HG03175 (cell line): Measurements from ENCODE around the gene LITAFD.
"Not testable (repeated sequence)": the region's sequence is repeated elsewhere in the genome, so short reads cannot be mapped to it uniquely, and the experiment has no call there.

Experiments used
- ATAC-seq: cut with Tn5 transposase; IDR thresholded peaks from one replicate; pipeline ENCODE4 v1.9.1; 2021; ENCODE audit warnings: mild to moderate bottlenecking, moderate library complexity; ENCODE audit not compliant: unreplicated experiment

LITAFD gene

DNA sequence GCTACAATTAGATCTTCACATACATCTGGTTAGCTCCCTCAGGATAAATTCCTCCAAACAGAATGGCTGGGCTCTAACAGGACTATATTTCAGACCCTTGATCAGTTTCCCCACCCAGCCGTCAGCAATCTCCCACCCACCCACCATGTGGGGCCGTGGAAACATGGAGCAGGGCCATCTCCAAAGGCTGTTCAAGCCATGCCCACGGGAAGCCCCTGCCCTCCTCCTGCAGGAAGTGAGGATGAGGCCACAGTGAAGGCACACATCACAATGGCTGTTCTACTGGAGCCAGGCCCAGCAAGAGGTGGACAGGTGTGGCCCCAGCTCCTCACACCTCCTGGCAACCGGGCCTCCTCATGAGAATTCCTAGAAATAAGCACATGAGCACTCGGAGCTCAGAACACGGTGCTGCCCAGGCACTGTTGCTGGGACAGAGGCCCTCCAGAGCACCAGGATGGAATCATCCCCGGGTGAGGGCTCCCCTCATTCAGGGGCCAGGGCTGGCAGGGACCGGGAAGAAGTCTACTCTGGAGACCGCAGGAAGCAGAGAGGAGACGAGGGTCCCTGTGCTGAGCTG, at the start of gene LITAFD:
TSS of gene LITAFD (plus strand) at position 311 of the 577 bp plus-strand sequence. CDS start 2,005 bp downstream, outside the sequence.
- no peak for ATAC-seq

DNA sequence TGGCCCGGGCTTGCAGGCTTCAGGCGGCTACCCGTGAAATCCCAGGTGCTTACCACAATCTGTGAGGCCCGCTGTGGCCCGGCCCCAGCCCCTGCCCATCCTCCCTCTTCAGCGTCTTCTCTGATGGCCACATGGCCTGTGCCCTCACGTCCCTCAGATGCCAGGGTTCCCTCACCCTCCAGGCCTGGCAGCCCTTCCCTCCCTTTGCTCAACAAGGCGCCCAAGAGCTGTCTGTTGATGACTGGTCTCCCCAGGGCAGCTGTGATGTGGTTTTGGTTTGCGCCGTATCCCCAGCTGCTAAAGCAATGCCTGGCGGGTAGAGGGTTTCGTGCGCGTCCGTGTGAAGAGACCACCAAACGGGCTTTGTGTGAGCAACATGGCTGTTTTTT, 49.4 kb upstream of the LITAFD start:
- no peak for ATAC-seq

DNA sequence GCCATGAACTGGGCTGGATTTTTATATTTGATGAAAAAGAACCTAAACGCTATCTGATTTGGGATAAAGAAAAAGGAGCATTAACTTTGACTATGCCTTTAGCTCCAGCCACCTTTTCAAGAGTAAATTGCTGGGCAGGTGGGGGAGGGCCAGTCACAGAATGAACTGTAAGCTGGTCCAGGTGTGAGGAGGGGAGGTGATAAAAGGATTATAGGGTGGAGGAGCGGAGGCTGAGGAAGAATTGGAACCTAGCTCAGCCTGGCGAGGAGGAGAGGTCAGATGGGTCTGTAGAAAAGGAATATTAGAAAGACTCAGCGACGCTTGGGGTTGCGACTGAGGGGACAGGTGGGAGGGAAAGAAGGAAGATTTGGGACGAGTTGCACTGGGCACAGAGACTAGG, 45.4 kb upstream of the LITAFD start:
- ATAC-seq, result not testable (repeated sequence)

DNA sequence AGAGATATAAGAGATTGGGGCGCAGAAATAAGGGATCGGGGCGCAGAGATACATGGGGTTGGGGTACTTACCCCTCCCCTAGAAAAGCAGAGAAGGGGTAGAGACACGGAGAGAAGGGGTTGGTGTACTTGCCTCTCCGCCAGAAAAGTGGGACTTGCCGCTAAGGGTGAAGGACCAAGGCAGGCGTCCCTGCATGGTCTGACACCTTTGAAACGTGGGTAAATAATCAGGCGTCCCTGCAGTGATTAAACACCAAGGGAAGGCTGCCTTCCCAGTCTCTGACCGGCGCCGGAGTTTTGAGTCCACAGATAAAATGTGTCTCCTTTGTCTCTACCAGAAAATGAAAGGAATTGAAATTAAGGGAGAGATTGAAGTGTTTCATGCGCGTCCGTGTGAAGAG, 44.6 kb upstream of the LITAFD start:
- not testable (repeated sequence) for ATAC-seq

DNA sequence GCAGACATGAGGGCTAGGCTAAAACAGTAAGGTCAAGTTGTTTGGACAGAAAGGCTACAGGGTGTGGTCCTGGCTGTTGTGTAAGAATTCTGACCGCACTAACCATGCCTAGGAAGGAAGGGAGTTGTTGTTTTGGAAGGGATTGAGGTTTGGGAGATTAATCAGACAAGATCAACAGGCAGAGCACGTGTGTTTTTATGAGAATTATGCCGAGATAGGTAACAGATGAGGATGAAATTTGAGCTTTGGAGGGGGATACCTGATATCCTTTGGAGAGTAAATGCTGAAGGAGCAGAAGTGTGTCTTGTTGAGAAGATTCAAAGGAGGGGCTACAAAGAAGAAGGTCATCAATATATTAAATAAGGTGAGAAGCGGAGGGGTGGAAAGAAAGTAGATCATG, 40.1 kb upstream of the LITAFD start:
- not testable (repeated sequence) for ATAC-seq

DNA sequence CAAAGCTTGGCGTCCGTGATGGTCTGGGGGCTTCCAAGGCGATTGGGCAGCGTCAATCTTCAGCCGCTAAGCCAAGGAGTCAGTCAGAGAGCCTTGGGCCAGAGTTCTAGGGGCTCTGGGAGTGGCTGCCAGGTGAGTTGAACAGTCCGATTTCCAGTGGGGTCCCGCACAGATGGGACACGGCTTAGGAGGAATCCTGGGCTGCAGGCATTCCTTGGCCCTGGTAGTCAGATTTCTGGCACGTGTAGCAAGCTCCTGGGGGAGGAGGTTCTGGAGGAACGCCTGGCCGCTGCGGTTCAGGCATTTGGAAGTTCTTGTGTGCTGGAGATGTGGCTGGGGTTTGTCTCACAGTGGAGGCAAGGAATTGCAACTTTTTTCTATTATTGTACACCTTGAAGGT, 38.9 kb upstream of the LITAFD start:
- not testable (repeated sequence) for ATAC-seq

DNA sequence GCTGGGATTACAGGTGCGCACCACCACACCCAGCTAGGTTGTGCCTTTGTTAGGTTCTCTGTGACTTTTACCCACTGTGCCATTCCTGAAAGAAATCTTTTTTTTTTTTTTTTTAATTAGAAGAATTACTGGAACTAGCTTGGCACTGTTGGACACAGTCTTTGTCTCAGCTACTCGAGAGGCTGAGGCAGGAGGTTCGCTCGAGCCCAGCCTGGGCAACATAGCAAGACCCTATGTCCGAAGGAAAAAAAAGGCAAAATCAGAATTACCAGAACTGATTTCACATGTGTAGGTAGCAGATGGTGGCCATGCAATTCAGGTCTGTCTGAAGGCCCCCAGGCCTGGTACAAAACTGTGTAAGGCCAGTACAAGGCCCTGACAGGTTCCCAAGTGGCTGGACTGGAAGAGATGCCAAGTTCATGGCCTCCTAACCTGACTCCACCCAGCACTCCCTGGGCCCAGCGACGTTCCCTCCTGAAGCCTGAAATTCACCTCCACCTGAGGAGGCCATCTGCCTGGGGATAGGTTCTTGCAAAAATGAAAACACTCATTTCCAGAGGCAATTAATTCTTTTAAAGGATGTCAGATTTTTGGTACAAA, 36.4 kb upstream of the LITAFD start:
- ATAC-seq, result no peak

DNA sequence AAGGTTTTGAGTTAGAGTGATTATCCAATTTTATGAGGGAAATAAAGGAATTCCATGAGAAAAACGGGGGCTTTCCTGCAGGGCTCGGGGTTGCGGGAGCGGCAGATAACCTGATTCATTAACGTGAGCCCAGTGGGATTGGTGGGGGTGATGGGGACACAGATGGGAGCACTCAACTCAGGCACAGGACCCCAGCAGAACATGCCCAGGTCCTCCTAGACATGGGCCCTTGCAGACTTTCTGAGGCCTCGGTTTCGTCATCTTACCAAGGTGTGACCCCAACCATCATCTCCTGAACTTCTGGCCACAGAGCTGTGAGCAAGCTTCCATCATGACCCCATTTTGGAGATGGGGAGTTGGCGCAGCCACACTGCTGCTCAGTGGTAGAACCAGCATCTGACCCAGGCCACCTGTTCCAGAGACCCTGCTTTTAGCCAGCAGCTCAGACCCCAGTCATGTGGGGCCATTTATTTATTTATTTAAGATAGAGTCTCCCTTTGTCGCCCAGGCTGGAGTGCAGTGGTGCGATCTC, 35.7 kb upstream of the LITAFD start:
- ATAC-seq, result no peak

DNA sequence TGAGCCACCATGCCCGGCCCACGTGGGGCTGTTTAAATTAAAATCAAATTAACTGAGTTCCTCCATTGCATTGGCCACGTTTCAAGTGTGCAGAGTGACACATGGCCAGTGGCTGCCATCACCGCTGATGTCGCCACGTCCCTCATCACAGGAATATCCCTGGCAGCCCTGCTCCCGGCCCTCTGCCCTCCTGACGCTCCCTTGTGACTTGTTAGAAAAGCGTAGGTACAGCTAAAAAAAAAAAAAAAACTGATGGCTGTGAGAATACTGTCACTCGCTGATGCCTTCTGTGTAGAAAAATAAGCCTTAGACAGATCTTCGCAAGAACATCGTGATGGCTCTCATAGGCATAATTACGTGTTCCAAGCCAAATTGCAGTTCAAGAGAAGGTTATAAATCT, 35.0 kb upstream of the LITAFD start:
- no peak for ATAC-seq

DNA sequence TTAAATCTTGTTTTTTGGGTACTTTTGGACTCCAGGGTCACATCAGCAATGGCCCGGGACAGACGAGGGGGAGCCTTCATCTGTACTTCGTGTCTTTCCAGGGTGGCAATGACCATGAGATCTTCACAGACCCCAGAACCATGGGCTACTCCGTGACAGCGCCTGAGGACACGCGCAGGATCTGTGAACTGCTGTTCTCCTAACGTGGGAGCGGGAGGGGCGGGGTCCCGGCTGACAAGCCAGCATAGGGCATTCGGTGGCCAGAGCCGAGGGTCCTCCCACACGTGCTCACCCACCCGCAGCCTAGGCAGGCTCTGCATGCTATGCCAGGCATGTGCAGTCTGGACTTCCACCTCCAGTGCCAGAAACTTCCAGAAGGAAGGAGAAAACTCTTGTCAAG, 34.5 kb upstream of the LITAFD start:
- ATAC-seq, result no peak

DNA sequence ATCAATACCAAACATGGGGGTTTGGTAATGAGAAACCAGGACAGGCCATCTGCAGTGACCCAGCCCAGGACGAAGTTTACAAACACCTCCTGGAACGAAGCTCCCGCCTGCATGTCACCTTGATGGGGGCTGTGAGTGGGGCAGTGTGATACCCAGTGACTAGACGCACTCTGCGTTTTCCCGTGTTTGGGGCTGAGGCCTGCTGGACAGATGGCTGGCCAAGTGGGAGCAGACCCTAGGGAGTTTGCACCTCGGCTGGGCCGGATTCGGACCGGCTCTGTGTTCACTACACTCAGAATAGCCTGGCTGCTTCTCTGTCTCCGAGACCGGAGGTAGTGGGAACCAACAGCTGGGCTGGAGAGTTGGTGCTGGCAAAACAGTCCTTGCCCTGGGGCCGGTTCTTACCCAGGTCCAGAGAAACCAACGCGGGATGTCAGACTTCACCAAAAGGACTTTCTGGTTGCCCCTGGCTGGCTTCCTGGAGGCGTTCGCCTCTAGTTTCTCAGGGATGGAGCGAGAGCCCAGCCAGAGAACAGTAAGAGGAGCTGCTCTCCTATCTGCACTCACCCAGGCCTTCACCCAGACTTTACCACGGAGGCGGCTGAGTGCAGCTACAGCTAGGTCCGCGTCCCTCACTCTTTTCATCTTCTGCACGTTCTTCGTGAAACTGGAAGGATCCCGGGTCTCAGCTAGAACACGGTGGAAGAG, 33.8 kb upstream of the LITAFD start:
- ATAC-seq, result no peak

DNA sequence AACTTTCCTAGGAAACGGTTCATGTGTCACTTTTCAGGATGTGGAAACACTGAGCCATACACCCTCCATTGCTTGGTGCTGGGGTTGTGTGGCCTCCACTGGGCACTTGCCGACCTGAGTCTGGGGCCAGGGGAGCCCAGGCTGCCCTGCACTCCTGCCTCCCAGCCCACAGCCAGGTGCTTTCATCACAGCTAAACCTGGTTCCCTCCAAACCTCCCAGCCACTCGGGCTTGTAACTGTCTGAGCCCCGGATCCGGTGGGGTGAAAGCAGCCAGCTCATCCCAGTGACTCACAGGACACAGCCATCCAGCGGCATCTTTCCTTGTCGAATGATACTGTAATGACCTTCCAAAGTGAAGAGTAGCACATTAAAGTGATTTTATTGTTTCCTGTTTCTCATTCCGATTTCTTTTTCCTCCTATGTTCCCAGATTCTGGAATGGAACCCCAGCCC, 33.2 kb upstream of the LITAFD start:
- no peak for ATAC-seq

DNA sequence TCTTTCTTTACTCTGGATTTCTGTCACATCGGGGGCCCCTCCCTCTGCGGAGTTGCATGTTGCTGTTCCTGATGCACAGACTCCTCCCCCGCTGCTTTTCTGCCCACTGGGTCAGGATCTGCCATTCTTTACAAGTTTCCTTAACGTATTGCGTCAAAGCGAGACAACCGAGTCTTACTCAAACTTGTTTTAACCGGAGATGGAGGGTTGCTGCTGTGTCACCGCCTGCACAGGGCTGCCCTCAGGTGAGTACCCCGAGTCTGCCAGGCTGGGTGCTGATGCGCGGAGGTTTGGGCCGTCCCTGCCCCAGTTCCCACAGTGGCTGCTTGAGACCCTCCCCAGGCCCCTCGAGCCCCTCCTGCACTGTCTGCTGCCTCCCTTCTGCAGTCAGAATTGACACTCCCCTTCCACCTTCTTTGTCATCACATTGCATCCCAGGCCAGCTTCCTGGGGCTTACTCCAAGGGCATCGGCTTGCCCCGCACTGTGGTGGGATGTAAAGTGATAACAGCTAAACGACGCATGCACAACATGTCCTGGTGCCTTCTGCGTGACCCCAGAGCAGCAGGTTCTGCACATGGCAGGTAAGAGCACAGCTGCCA, 32.6 kb upstream of the LITAFD start:
- ATAC-seq, result no peak

DNA sequence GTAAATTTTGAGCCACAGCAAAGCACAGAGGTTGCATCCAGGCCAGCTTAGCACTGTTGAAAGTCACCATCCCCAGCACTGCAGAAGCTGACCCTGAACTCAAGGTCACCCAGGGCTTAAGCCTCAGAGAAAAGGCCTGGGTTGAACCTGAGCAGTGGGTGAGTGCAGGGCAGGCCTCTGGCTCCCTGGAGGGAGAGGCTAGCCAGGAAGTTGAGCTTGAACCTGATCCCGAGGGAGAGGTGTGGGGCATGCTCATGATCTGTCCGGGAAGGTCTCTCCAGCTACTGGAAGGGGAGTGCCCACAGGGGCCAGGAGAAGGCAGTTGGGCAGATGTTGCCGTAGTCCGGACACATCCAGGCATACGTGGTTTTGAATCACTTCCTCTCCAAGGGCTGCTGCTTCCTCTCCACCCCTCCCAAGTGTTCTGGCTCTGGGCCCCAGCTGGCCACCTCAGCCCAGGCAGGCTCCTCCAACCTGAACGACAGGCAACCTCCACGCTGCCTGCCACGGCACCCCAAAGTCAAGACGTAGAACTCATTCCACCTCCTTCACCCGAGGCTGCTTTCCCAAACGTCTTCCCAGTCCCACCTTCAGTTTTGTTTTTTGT, 31.8 kb upstream of the LITAFD start:
- ATAC-seq, result no peak

DNA sequence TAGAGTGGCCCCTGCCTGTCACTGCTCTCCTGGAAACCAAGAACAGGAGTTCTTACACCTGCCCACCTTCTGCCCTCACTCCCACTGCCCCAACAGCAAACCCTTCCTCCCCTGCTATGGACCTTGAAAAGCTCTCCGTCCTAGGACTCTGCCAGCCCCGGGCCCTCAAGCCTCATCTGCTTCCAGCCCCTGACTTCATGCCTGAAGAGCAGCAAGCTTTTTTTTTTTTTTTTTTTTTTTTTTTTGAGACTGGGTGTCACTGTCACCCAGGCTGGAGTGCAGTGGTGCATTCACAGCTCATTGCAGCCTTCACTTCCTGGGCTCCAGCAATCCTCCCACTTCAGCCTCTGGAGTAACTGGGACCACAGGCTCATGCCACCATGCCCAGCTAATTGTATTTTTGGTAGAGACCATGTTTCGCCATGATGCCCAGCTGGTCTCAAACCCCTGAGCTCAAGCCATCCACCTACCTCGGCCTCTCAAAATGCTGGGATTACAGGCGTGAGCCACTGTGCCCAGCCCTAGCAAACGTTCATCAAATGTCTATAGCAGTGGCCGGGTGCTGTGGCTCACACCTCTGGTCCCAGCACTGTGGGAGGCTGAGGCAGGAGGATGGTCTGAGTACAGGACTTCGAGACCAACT, 30.3 kb upstream of the LITAFD start:
- ATAC-seq, result no peak

DNA sequence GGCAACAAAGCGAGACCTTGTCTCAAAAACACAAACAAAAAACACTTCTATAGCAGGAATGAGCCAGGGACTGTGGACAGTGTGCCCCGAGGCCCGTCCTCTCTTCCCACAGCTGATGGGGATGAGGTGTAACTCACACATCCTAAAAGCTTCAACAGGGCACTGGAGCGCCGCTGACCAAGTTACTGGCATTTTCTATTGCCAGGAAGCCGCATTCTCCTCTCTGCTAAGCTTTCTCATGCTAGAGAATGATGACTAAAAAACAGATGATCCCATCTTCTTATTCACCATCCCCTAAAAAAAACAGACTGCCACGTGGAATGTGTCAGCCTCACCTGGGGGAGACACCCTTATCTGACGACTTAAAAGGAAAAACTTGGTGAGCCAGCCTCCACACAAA, 29.6 kb upstream of the LITAFD start:
- no peak for ATAC-seq

DNA sequence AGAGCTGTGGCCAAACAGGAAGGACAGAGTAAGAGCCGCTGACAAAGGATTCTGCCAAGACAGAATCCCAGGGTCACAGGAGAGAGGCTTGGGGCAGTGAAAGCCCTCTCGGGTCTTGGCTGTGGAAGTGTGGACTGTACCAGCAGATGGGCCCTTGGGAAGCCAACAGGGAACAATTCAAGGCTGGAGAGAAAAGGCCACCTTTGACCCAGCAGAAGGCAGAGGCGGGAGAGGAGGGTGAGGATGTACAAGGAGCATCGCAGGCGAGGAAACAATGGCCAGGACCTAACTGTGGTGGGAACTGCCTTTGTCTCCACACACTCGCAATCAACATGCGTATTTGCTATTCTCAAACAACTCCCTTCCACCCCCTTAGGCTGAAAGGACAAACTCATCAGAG, 29.0 kb upstream of the LITAFD start:
- no peak for ATAC-seq

DNA sequence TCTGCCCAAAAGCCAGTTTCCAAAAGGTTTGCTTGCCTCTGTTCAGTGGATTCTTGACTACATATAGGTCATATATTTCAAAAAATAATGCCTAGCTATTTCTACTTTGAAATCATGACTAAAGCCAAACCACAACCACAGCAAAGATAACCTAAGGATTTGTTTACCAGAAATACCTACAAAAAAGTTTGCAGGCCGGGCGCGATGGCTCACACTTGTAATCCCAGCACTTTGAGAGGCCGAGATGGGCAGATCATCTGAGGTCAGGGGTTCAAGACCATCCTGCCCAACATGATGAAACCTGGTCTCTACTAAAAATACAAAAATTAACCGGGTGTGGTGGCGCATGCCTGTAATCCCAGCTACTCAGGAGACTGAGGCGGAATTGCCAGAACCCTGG, 28.5 kb upstream of the LITAFD start:
- ATAC-seq, result no peak

DNA sequence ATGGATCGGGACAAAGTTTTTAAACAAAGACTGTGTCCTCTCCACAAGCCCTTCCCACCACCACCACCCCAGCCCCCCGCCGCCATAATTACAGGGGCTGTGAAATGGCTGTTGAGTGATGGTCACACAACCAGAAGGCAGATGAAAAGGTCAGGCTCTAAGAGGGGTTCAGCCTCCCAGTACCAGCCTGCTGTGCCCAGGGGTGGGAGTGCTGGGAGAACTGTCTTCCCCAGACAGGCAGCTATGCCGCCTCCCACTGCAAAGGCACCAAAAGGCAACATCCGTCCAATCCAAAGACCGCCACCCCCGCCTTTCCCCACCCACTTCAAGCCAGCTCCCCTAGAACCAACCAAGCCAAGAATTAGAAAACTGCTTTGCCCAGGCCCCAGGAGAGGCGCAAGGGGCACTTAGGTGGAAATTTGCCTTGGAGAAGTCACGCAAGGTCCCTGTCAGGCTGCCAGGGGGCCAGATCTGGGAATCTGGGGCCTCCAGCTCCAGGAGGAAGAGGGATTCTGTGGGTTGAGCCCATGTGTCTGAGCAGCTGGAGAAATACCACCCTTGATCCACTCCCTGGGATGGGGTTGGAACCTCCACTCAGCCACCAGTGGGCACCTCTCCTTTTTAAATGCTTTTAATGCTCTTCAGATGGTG, 27.7 kb upstream of the LITAFD start:
- ATAC-seq, result no peak

DNA sequence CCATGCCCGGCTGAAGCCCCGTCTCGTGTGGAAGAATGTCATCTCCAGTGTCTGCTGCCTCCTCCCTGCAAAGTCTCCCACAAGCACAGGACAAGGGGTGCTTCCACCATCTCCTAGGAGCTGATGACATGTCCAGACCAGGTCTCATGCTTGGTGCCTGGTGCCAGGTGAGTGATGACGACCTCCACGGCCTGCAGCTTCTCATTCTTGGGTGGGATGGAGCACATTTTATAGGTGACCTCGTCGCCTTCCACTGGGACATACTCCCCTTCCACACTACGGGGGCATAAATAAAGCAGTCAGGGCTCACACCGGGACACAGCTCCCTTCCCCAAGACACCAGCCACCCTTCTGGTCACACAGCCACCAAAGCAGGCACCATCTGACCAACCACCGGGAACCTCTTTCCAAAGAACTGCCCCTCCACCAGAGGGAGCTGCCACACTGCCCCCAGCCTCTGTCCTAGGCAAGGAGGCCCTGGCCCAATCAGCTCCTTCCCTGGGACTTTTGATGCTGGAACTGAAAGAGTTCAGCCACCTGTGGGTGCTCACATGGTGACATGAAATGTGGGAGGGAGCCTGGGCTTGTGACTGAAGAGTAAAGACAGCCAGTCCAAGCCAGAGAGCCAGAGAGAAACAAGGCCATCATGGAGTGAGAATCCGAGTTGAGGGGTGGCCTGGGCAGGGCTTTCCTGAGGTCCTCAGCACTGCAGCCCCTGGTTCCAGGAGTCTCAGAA, 26.9 kb upstream of the LITAFD start:
- no peak for ATAC-seq
